GM19452 (cell line): ENCODE data around the gene FBXO36.
"Not testable (repeated sequence)": the region's sequence is repeated elsewhere in the genome, so short reads cannot be mapped to it uniquely, and the experiment has no call there.

Source experiments
- ATAC-seq: cut with Tn5 transposase; IDR thresholded peaks from one replicate; pipeline ENCODE4 v1.9.1; 2021; ENCODE audit not compliant: unreplicated experiment

The FBXO36 gene

DNA sequence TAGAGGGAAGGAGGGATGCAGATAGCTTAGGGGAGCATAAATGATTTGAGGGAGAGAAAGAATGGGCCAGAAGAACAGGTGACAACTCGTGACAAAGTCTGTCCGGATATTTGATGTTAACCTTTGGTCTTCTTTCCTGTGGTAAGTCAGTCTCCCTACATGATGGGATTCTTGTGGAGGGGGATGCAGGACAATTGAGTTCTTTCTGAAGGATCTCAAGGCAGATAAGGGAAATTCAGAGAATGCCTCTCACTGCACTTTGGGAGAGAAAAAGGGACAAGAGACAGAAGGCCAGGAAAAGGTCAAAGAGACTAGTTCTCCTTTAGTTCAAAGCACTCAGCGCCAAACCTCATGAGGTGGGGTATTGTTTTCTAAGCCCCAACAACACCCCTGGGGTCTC is 34.2 kb downstream of the FBXO36 start:
- no peak for ATAC-seq

DNA sequence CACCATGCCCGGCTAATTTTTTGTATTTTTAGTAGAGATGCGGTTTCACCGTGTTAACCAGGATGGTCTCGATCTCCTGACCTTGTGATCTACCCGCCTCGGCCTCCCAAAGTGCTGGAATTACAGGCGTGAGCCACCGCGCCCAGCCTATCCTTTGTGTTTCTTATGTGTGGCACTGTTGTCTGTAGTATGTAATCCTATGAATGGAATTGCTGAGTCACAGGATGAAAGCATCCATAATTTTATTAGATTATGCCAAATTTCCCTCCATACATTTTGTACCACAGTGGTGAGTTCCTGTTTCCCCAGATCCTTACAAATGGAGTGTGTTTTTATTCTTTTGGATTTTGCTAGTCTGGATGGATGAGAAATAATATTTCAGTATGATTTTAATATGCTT is 41.3 kb downstream of the FBXO36 start:
- ATAC-seq, result not testable (repeated sequence)

DNA sequence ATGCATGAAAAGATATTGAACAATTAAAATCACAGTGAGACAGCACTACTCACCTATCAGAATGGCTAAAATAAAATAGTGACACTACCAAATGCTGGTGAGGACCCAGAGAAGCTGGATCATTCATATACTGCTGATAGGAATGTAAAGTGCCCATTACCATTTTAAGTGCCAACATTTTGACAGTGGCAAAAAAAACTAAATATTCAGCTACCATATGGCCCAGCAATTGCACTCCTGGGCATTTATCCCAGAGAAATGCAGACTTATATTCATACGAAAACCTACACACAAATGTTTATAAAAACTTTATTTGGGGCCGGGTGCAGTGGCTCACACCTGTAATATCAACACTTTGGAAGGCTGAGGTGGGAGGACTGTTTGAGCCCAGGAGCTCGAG is 47.6 kb downstream of the FBXO36 start:
- no peak for ATAC-seq

DNA sequence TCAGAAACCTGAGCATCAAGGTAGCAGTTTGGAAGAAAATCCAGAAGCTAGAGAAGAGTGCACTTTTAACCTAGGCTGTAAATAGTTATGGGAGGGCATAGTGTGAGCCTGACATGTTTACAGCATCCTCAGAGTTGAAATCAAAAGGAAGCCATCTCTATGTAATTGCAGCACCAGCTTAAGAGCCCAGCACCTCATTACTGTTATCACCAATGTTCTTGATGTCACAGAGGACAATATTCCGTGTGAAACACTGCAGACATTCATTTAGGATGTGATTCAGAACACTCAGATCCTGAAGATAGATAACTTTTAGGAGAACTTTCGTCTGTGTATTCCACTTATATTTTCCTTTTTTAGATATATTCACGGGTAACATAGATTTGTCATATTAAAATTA is 48.1 kb downstream of the FBXO36 start:
- ATAC-seq, result no peak

DNA sequence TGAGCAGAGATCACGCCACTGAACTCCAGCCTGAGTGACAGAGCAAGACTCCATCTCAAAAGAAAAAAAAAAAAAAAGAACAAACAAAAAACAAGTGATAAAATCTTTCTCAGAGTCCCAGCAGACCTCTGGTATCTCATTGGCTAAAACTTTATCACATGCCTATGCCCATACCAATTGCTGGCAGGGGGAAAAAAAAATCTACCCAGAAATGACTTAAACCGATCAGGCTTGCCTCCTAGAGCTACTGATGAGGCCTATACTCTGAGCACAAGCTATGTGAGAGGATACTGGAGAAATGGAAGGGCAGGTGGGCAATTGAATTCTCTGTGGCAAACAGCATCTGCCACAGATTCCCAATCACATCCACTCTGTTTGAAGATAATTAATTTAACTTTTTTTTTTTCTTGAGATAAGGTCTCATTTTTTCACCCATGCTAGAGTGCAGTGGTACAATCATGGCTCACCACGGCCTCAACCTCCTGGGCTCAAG is 49.0 kb downstream of the FBXO36 start:
- no peak for ATAC-seq

DNA sequence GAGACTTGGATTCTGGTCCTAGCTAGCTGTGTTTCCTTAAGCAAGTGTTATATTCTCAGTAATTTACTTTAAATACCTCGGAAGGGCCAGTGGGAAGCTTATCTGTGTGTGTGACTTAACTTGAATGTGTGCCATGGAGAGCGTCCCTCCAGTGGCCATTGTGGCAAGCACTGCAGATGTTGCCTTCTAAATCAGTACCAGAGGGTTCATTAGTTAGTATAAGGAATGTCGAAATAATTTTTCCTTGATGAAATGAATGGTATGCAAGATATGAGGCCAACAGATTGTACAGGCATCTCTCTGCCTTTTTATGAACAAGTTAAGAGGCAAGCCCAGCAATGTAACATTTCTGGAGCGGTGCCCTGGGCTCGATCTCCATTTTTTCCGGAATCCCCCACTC is 52.0 kb downstream of the FBXO36 start:
- no peak for ATAC-seq

DNA sequence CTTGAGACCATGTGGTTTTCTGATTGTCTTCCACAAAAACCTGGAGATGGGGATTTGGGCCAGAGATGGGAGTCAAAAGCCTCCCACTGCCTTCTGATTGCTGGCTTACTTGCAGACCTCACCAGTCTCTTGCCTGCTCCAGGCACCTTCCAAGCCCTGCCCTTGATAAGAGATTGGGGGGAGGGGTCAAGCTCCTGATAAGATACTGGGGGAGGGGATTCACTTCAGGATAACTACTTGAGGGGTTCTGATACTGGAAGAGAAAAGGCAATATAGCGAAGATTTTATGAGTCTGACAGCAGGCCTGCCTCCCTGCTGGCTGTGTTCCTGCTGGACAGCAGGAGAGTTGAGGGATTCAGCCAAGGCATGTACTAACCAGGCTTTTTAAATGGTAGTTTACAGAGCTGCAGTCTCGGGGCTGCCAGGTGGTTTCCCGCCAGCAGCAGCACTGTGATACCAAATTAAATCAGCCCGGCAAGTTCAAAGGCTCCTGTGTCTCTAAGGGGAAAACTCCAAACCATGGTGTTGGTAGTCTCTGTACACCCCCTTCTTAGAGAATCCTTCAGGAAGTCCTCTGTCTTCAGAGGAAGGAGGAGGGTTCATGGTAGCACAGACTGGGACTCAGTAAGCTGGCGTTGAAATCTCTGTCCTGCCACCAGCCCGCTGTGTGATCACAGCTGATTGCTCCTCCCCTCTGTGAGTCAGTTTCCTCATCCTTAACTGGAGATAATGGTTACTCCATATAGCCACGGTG is 58.3 kb downstream of the FBXO36 start:
- ATAC-seq, result no peak

DNA sequence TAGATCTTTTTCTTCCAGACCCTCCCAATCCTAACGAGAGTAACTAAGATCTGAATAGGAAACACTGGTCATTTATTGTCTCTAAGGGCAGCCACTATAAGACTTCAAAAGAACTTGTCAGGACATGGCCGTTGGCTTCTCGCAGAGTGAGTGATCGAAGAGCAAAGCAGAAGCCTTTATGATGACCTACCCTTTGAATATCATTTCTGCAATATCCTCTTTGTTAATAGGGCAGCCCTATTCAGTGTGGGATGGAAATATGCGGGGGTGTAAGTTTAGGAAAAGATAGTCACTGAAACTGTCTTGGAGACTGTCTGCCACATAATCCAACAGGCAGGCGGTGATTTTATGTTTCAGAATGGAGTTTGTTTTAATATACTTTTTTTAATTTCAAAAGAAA is 70.9 kb downstream of the FBXO36 start:
- no peak for ATAC-seq

DNA sequence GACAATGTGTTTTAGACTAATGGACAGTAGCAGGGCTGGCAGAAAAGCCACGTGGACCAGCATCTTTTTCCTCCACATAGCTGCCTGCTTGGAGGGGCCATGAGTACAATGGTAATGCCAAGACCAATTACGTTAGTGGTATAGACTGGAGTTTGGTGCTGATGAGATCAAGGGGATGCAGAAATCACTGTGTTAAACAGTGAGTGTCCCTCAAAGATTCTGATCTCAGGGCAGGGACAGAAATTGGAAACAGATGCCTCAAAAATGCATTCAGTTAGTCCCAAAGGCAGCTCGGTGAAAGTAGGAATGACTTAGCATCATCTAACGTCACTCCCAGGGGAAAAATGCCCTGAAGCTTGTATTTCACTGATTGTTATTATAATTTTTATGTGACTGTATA is 74.0 kb downstream of the FBXO36 start:
- ATAC-seq, result no peak

DNA sequence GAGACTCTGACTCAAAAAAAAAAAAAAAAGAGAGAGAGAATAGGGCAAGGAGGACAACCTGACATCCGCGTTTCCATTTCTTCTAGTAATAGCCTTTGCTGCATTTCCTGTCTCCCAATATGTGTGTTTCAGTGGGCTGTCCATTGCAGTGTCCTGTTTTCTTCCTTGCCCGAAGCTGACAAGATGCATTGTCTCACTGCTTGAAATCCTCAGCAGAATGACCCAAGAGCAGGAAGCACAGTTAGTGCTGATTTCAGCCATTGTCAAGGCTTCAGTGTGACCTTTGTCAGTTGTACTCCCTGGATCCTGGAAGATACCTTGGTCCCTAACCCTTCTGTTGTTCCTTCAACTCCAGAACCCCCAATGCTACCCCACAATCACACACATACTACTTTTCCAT is 75.3 kb downstream of the FBXO36 start:
- ATAC-seq, result no peak

DNA sequence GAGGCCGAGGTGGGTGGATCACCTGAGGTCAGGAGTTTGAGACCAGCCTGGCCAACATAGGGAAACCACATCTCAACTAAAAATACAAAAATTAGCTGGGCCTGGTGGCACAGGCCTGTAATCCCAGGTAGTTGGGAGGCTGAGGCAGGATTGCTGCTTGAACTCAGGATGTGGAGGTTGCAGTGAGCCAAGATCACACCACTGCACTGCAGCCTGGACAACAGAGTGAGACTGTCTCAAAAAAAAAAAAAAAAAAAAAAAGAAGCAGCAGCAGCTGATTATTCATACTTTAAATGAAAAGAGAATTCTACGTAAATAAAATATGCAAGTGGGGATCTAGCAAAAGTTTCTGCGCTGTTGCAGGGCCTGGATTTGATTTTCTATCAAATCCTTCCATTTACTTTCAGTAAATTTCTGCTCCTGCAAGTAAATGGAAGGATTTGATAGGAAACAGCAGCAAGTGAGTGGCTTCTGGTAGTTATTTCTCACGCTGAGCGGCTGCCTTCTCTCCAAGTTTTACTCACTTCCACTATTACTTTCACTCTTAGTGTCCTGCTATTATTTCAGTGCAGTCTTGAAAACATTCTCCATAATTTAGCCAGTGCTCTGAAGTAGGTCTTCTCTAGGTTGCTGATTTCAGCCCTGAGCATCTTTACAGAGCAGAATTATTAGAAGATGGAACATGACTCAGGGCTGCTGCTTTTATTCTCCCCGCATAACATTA is 78.0 kb downstream of the FBXO36 start:
- peak; percentile 96 for ATAC-seq

DNA sequence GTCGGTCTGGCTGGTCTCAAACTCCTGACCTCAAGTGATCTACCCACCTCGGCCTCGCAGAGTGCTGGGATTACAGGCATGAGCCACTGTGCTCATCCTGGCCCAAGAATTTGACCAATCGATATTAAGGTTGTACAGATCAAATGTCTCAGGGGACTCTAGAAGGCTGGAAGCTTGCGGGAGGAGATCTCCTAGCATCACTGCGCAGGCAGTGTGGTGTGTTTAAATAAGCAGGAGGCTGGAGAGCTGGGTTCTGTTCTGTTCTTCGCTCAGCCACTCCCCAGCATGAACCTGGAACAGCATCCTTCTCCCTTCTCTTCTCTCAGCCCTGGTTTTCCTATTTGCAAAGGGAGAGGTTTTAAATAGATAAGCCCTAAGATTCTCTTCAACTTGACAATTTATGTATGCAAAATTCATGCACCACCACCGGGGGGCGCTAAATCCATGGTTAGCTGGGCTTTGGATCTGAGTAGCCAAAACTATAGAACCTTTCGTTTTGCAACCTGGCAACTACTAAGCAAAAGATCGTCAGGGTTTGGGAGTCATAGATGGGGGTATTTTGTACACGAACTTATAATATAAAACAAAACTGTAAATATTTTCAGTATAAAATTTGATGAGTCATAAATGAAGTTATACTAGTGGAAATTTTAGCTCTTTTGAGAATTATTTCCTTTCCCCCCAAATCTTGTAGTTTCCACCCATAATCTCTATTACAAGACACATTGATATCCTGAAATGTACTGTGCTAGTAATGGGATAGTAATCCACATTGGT is 85.8 kb downstream of the FBXO36 start:
- no peak for ATAC-seq

DNA sequence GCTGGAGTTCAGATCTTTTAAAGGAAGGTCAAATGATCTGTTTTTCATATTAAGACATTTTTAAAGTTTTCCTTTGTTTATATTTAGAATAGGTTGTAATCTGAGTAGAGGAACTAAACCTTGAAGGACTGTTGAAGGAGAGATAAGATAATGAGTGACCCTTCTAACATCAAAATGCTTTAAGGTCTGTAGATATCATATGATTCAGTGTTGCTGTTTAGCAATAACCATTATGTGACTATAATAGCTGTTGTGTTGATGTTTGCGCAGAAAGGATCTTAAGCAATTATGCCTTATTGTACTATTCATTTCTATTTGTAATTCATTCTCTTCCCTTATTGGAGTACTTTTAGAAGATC is 86.4 kb downstream of the FBXO36 start:
- no peak for ATAC-seq

DNA sequence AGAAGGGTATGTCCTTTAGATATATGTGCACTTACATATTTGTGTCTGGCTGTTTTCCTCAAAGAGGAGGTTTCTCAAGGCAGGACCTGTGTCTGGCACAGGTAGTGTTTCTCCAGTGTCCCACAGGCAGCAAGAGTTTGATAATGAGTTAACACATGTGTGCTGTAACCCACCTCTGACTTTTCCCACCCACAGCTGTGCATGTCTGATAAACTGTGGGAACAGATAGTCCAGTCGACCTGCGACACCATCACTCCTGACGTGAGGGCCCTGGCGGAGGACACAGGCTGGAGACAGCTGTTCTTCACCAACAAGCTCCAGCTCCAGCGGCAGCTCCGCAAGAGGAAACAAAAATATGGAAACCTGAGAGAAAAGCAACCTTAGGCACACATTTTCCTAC is 88.2 kb downstream of the FBXO36 start:
- ATAC-seq, result no peak

DNA sequence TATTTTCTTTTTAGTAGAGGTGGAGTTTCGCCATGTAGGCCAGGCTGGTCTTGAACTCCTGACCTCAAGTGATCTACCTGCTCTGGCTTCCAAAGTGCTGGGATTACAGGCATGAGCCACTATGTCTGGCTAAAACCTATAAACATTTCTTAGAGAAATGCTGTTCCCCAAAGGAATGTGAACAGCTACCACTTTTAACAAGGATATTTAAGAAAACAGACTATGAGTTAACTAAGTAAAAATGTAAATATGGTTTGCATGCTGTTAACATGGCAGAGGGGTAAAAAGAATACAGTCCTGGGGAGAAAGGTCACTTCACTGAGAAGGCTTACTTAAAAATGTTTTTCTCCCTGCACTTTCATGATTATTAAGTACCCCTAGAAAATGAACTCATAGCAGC is 89.3 kb downstream of the FBXO36 start:
- ATAC-seq, result no peak

DNA sequence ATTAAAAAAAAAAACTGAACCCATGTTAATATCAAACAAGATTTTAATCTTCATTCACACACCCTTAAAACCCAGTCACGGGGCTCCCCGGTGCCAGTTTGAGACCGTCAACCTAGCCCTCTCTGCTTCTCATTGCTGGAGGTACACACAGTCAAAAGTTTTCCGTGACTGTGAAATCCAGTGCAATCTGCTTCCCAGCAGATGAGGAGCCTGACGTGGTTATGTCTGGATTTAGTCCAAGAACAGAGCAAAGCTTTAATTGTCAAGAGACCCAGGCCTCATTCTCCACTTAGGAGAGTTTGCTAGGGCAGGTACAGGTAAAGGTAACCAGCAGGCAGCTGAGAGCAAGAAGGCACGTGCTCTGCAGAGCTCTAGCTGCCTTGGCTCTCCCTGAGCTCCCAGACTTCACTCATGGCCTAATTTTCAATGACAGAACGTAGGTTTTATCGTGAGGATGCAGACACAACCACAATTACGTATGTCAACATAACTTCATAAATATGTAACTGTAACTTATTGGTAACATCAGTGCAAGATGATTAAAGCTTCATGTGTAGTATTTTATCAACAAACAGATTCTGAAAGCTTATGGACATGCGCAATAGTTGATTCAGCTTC is 90.1 kb downstream of the FBXO36 start:
- no peak for ATAC-seq

DNA sequence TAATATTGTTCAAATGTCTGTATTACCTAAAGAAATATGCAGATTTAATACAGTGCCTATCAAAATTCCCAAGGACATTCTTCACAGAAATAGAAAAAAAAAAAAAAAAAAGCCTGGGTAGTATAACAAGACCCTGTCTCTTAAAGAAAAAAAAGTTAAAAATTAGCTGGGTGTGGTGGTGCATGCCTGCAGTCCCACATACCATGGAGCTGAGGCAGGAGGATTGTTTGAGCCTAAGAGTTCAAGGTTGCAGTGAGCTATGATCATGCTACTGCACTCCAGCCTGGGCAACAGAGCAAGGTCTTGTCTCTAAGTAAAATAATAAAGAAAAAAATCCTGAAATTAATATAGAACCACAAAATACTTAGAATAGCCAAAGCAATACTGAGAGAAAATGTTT is 94.5 kb downstream of the FBXO36 start:
- no peak for ATAC-seq

DNA sequence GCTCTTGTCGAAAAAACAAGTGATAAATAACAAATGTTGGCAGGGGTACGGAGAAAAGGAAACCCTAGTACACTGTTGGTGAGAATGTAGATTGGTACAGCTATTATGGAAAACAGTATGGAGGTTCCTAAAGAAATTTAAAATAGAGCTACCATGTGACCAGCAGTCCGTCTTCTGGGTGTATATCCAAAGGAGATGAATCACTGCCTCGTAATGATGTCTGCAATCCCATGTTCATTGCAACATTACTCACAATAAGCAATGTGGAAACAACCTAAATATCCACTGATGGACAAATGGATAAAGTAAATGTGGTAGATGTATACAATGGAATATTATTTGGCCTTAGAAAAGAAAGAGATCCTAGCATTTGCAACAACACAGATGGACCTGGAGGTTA is 95.8 kb downstream of the FBXO36 start:
- ATAC-seq, result no peak

DNA sequence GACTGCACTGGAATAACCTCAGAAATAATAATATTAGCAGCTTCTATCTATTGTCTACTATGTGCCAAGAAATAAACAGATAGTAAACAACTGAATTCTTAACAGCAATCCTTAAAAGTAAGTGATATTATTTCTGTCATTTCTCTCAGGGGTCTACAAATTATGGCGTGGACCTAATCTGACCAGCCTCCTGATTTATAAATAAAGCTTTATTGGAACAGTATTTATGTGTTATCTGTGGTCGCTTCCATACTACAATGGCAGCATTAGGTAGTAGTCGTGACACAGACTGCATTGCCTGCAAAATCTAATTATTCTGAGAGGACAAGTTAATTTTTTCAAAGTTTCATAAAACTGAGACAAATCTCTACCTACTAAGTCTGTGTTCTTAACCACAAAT is 97.4 kb downstream of the FBXO36 start:
- no peak for ATAC-seq

DNA sequence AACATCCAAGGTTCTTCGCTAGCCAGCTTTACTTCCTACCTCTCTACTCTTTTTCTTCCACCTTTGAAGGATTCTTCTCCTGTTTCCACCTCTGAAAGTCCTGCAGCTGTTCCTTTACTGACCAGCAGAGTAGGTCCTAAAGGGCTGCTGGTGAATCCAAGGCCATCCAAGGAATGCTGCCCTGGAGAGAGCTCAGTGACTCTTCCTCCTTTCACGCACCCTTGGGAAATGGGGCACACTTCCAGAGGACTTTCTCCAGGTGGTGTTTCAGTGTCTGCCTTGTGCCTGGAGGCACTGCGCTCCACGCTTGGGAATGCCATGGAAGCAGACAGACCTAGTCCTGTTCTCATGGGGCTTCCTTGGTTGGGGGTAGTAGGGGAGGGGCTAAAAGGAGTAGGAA is 101.0 kb downstream of the FBXO36 start:
- no peak for ATAC-seq

DNA sequence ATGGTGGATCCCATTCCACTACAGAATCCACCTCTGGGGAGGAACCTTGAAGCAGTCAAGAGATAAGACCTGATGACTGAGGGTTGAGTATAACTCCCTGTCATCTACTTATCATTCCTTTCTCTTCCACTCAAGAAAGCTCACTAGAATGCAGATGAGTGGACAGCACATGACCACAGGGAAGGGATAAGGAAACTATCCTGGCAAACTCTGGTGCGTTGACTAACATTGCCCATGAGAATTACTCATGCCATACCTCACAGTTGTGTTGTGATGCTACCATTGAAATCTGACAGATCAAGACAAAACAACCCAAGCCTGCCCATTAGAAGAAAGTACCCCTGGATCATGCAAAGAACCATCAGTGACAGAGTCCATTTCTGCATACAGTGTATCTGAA is 119.9 kb downstream of the FBXO36 start:
- no peak for ATAC-seq
